Adrenal gland (tissue), 5 donors: Measurements from ENCODE around the gene SAA4.

Experiments
- CTCF ChIP-seq, 6 experiments: fragments of 450-650 bp in 4 of 6; fragments of 200-600 bp in 2 of 6; sonication (generic) in 1 of 6; IDR thresholded peaks; 1 replicate in 5 of 6; 2 replicates in 1 of 6; pipeline versions ENCODE4 v1.5.1 to v1.8.0; 2016 to 2021; ENCODE audit warnings: antibody characterized with exemption in 6 of 6, mild to moderate bottlenecking in 2 of 6, moderate library complexity in 1 of 6
- POLR2A ChIP-seq, 2 donors: fragments of 450-650 bp; IDR thresholded peaks; one replicate each; pipeline ENCODE4 v1.6.1; 2017; ENCODE audit warnings: antibody characterized with exemption in 2 of 2, mild to moderate bottlenecking in 2 of 2, moderate library complexity in 1 of 2
- donor health status: DM: no; HTN: no; CAD: no.

GRCh38 chr11:18221274-18221876, 15.2 kb downstream of the SAA4 start:
- TF ChIP-seq CTCF (IDR thresholded peaks at IDR 0.05): no peak
- TF ChIP-seq POLR2A (IDR thresholded peaks at IDR 0.05): no peak
